GM08714 (cell line): Measurements from ENCODE around the gene INPP5E.

Experiments used
- H3K4me3 ChIP-seq: fragments of 200-500 bp; sonication (Bioruptor generic); 2 replicates; pipeline ENCODE4 v1.5.1; 2014; ENCODE audit warnings: mild to moderate bottlenecking, low read length, inconsistent platforms
- ZNF274 ChIP-seq: IDR thresholded peaks from 2 replicates; pipeline ENCODE4 v1.6.1; 2012; ENCODE audit warnings: mild to moderate bottlenecking, low read depth, low read length

Gene INPP5E

GRCh38 chr9:136403915-136404800 is 35.5 kb downstream of the INPP5E start:
- no peak overlapping the region; the same call in 1 of the 2 replicates for H3K4me3 ChIP-seq
- TF ChIP-seq ZNF274 = no peak

GRCh38 chr9:136403538-136403914 is 36.1 kb downstream of the INPP5E start:
- TF ChIP-seq ZNF274 = no peak
- no peak overlapping the region for H3K4me3 ChIP-seq

- H3K4me3 ChIP-seq = no peak overlapping the region
- TF ChIP-seq ZNF274 = no peak
Observed at GRCh38 chr9:136402067-136402466, 37.6 kb downstream of the INPP5E start.

- TF ChIP-seq ZNF274 = no peak
- H3K4me3 ChIP-seq = no peak overlapping the region
Observed at GRCh38 chr9:136401173-136401922, 38.3 kb downstream of the INPP5E start.

- TF ChIP-seq ZNF274 = no peak
- peak within 1 kb of the TSS; percentile 84 for H3K4me3 ChIP-seq
Observed at GRCh38 chr9:136400038-136400834, 39.4 kb downstream of the INPP5E start, which contains the start of gene SNAPC4. SNAPC4 (minus strand) TSS chr9:136400170; CDS start chr9:136398428, 1,742 bp downstream.

- no peak for TF ChIP-seq ZNF274
Observed at GRCh38 chr9:136399176-136400037, 40.2 kb downstream of the INPP5E start.

GRCh38 chr9:136398286-136398685 is 41.4 kb downstream of the INPP5E start:
- H3K4me3 ChIP-seq = no peak overlapping the region; the same call in 1 of the 2 replicates
- TF ChIP-seq ZNF274 = no peak

More at GRCh38 chr9:136399176-136400037, 40.2 kb downstream of the INPP5E start:
- H3K4me3 ChIP-seq = peak overlapping the region; percentile 84

GRCh38 chr9:136397643-136398042 is 42.0 kb downstream of the INPP5E start:
- H3K4me3 ChIP-seq = no peak overlapping the region
- TF ChIP-seq ZNF274 = no peak

- no peak for TF ChIP-seq ZNF274
- no peak overlapping the region for H3K4me3 ChIP-seq
Observed at GRCh38 chr9:136396219-136396515, 43.5 kb downstream of the INPP5E start.

GRCh38 chr9:136395345-136396218 is 44.1 kb downstream of the INPP5E start:
- no peak for TF ChIP-seq ZNF274
- H3K4me3 ChIP-seq = no peak overlapping the region

GRCh38 chr9:136395020-136395340 is 44.7 kb downstream of the INPP5E start:
- no peak for TF ChIP-seq ZNF274
- no peak overlapping the region for H3K4me3 ChIP-seq

GRCh38 chr9:136394312-136395019 is 45.2 kb downstream of the INPP5E start:
- no peak for TF ChIP-seq ZNF274
- H3K4me3 ChIP-seq = no peak overlapping the region

GRCh38 chr9:136393531-136393930 is 46.1 kb downstream of the INPP5E start:
- TF ChIP-seq ZNF274 = no peak
- H3K4me3 ChIP-seq = no peak overlapping the region
